ENCODE data around the gene NOL8.

GRCh38 chr9:92299116-92299515 is 26.0 kb downstream of the NOL8 start:
- TF ChIP-seq CTCF (conservative IDR thresholded peaks at IDR 0.05; ENCODE audit: low read depth in 2 of 2): no peak
- no peak for TF ChIP-seq POLR2AphosphoS5 (IDR thresholded peaks at IDR 0.05; ENCODE audit: low read depth)
- no peak for TF ChIP-seq CREB1 (CRISPR knock-in tag; IDR thresholded peaks at IDR 0.05; ENCODE audit: low read depth)
- no peak for TF ChIP-seq EZH2 (IDR thresholded peaks at IDR 0.05; ENCODE audit: low read depth, unreplicated experiment)
- no peak for TF ChIP-seq REST (IDR thresholded peaks at IDR 0.05; ENCODE audit: unreplicated experiment)
- no peak for TF ChIP-seq NANOG (IDR thresholded peaks at IDR 0.05; ENCODE audit: borderline replicate concordance)
- no peak for TF ChIP-seq JUNB (IDR thresholded peaks at IDR 0.05; ENCODE audit: unreplicated experiment)
- TF ChIP-seq ZNF331 (CRISPR knock-in tag; IDR thresholded peaks at IDR 0.05; ENCODE audit: low read depth): no peak
- TF ChIP-seq EZH2phosphoT487 (IDR thresholded peaks at IDR 0.05; ENCODE audit: unreplicated experiment): no peak
- TF ChIP-seq ETS1 (IDR thresholded peaks at IDR 0.05): no peak
- TF ChIP-seq STAT1 (IDR thresholded peaks at IDR 0.05; ENCODE audit: unreplicated experiment): no peak
- TF ChIP-seq ZNF462 (CRISPR knock-in tag; IDR thresholded peaks at IDR 0.05): no peak

Data from GM23338 (cell line).